CMK (cell line): ENCODE data around the gene SSH3.

ENCODE experiments used
- DNase-seq: peaks from one replicate; pipeline ENCODE4 v3.0.0-alpha.2; 2010; ENCODE audit warnings: low read depth

The SSH3 gene

DNA sequence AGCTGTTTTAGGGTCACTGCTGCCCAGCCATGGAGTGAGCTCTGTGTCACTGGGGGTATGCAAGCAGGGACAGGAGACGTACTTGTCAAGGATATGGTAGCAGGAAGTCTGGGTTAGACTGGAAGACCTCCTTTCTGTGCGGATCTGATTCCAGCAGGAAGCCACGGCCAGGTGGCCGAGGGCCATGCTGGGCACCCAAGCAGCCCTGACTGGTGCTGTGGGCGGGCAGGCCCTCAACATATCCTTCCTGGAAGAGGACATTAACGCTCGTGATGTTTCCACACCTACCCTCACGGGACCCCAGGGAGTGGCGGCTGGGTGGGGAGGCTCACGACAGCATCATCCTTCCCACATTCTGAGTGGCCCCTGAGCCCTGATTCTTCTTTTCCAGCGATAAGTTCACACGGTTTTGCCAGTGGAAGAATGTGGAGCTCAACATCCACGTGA, 23.0 kb upstream of the SSH3 start:
- no peak for DNase-seq

DNA sequence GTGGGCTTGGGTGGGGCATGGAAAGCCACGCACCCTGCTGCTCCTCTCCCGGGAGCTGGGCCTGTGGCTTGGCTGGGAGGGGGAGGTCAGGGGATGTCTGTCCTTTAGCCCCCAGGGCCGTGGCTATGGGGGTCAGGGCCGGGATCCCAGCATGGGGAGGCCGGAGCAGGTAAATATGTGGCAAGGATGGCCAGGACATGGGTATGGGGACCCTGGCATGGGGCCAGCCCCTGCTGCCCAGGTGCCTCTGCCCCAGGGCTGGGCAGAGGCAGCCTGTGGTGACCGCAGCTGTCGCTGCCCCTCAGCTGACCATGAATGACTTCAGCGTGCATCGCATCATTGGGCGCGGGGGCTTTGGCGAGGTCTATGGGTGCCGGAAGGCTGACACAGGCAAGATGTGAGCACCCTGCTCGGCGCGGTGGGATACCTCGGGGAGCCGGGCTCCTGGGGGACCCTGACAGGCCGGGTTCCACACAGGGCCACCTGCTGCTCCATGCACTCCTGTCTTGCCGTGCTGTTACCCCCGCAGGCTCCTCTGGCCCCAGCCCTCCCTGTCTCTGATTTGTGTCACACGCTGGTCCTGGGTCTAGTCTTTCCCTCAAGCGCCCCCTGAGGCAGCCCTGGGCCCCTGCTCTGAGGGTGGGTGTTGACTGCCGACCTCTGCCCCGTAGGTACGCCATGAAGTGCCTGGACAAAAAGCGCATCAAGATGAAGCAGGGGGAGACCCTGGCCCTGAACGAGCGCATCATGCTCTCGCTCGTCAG, 22.4 kb upstream of the SSH3 start:
- no peak for DNase-seq

- DNase-seq = no peak
Observed at GRCh38 chr11:67281552-67282150, 21.7 kb upstream of the SSH3 start.

DNA sequence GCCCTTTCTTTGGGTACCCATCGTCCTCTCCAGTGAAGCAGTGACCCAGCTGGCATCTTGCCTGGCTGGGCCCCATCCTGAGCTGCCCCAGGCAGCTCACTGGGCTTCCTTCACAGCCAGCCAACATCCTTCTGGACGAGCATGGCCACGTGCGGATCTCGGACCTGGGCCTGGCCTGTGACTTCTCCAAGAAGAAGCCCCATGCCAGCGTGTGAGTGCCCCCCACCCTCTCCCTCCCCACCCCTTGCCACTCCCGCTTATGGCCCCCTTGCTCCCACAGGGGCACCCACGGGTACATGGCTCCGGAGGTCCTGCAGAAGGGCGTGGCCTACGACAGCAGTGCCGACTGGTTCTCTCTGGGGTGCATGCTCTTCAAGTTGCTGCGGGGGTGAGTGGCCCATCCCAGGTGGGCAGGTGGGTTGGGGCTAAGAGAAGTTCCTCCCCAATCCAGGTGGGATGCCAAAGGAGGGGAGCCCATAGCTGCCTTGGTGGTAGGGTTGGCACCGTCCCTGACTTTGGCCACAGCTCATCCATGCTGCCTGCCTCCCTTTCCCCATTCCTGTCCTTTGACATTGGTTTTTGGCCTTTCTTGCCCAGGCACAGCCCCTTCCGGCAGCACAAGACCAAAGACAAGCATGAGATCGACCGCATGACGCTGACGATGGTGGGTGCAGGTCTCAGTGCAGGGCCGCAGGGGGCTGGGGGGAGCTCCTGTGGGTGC, 21.0 kb upstream of the SSH3 start:
- DNase-seq = no peak

DNA sequence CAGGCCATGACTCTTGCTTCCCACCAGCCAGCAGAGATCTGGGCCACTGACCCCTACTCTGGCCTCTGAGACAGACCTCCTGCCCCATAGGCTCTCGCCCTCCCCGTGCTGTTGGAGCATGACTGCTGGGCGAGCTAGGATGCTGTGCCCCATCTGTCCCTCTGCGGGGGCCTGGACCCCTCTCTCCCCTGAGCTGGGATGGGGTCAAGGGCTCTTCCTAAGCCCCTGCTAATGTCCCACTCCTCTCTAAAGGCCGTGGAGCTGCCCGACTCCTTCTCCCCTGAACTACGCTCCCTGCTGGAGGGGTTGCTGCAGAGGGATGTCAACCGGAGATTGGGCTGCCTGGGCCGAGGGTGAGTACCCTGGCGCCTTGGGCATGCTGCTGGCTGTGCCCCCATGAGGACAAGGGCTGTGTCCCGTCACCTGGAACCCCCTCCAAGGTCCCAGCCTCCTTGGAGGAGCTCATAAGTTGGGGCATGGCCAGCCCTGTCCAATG, 20.4 kb upstream of the SSH3 start:
- DNase-seq = no peak

DNA sequence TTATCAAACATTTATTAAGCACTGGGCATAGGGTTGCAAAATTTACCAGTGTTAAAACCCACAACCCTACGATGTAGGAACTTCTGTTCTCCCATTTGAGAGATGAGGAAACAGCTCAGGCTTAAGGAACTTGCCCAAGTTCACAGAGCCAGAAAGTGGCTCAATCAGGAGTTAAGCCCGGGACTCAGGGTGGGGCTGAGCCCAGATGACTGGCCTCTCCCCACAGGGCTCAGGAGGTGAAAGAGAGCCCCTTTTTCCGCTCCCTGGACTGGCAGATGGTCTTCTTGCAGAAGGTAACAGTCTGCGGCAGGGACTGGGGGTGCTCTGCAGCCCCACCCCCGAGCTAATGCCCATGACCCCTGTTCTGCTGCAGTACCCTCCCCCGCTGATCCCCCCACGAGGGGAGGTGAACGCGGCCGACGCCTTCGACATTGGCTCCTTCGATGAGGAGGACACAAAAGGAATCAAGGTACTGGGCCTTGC, 19.8 kb upstream of the SSH3 start:
- DNase-seq = no peak

DNA sequence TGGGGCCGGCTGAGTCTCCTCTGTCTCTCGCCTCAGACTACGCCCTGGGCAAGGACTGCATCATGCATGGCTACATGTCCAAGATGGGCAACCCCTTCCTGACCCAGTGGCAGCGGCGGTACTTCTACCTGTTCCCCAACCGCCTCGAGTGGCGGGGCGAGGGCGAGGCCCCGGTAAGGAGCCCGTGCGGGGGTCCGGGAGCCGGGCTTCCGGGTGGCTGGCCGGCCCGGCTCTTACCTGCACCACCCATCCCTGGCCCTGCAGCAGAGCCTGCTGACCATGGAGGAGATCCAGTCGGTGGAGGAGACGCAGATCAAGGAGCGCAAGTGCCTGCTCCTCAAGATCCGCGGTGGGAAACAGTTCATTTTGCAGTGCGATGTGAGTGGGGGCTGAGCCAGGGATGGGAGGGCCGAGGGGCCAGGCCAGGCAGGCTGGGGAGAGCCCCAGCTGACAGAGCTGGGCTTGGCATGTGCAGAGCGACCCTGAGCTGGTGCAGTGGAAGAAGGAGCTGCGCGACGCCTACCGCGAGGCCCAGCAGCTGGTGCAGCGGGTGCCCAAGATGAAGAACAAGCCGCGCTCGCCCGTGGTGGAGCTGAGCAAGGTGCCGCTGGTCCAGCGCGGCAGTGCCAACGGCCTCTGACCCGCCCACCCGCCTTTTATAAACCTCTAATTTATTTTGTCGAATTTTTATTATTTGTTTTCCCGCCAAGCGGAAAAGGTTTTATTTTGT, 18.4 kb upstream of the SSH3 start:
- no peak for DNase-seq

DNA sequence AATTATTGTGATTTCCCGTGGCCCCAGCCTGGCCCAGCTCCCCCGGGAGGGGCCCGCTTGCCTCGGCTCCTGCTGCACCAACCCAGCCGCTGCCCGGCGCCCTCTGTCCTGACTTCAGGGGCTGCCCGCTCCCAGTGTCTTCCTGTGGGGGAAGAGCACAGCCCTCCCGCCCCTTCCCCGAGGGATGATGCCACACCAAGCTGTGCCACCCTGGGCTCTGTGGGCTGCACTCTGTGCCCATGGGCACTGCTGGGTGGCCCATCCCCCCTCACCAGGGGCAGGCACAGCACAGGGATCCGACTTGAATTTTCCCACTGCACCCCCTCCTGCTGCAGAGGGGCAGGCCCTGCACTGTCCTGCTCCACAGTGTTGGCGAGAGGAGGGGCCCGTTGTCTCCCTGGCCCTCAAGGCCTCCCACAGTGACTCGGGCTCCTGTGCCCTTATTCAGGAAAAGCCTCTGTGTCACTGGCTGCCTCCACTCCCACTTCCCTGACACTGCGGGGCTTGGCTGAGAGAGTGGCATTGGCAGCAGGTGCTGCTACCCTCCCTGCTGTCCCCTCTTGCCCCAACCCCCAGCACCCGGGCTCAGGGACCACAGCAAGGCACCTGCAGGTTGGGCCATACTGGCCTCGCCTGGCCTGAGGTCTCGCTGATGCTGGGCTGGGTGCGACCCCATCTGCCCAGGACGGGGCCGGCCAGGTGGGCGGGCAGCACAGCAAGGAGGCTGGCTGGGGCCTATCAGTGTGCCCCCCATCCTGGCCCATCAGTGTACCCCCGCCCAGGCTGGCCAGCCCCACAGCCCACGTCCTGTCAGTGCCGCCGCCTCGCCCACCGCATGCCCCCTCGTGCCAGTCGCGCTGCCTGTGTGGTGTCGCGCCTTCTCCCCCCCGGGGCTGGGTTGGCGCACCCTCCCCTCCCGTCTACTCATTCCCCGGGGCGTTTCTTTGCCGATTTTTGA, 17.5 kb upstream of the SSH3 start:
- no peak for DNase-seq

GRCh38 chr11:67286621-67287333, 16.6 kb upstream of the SSH3 start:
- no peak for DNase-seq

DNA sequence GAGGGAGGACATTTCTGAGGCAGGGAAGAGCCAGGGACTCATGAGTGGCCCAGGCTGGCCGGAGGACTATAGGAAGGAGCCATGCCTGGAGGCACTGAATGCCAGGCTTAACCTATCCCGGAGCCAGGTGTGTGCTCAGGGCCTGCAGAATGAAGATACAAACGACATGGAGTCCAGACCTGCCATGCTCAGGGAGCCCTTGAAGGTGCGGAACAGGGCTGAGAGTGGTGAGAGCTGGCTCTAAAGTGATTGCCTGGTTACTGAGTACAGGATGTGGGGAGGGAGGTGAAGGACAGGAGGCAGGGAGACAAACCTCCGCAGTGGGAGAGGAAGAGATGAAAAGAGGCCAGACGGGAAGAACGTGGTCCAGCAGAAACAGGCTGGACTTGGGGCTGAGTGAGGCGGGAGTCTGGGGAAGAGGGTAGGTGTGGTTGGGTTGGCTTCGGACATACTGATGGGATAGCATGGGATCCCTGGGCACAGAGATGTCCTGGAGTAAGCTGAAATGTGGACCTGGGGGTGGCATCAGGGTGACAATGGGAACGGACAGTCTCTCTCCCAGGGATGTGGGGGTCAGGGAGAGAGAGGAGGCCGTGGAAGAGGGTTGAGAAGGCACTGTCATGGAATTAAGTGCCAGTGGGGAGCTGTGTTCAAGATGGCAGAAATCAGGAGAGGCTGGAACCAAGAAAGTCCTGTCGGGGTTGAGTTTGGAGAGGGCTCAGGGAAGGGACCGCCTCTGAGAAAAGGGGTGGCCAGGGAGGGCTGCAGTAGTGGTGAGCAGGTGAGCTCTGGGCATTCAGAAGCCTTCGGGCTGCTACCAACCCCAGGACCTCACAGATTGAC, 15.8 kb upstream of the SSH3 start:
- DNase-seq = no peak

DNA sequence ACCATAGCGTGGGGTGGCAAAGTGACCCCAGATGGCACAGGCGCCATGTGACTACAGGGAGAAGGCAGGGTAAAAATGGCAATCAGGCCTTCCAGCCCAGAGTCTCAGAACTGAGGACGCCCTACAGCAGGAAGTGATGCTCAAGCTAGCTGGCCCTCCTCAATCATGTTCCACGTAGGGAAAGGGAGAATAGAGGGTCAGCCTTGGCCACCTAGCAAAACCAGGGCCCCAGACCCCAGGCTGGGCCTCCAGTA, 15.2 kb upstream of the SSH3 start:
- no peak for DNase-seq

DNA sequence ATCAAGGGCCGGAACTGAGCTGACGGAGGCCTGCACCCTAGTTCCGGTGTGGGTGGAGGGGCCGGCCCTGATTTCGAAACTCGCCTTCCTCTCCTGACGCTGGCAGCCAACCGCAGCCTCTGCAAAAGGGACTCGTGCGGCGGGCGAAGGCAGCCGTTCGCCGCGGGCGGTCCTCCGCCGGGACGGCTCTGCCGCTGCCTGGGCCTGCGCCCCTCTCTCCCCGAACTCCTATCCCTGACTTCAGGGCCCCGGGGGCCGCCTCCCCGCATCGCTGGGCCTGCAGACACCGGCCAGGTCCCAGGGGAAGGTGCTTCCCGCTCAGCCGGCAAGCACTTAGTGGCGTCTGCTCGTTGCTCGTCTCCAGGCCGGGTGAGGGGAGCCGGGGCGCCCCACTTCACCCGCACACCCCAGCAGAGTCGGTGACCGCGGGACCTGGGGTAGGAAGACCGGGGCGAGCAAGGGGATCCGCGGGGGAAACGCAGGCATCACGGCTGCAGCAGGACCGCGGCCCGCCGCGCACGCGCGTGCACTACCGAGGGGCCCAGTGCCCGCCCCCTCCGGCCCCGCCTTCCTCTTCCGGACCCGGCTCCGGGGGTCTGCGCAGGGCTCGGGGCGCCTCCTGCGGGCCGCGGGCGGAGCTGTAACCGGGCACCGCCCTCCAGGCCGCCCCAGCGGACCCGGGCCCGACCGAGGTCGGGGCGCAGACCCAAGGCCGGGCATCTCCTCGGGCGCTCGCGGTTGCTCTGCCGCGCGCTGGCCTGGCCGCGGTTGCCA, 14.7 kb upstream of the SSH3 start:
- peak; percentile 90 for DNase-seq

- no peak for DNase-seq
Observed at GRCh38 chr11:67289226-67289650, 14.1 kb upstream of the SSH3 start, which contains the start of gene ANKRD13D. TSS of gene ANKRD13D (plus strand) at chr11:67289303. CDS start at chr11:67289461, 158 bp downstream.

DNA sequence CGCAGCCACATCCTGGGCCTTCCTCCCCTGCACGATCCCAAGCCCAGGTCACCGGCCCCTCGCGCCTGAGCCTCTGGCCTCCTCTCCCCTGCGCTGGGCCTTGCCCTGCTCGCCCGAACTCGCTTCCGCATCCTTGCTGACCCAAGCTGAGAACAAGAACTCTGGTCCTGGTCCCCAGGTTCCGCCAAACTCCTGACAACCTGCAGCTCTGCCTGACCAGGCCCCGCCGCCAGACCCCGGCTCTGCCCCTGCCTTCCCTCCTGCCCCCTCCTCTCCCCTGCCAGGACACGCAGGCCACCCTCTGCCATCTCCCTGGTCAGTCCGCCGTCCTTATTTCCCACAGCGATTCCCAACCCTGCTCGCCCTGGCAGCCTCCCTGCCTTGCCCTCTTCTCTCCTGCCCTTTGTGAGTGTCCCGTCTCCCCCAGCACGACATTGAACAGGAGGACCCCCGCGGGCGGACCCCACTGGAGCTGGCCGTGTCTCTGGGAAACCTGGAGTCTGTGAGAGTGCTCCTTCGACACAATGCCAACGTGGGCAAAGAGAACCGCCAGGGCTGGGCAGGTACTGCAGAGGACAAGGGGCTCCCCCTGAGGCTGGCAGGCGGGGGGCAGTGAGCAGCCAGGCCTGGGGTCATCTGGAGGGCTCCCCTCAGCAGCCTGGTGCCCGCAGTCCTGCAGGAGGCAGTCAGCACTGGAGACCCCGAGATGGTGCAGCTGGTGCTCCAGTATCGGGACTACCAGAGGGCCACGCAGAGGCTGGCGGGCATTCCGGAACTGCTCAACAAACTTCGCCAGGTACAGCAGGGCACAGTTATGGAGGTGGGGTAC, 13.5 kb upstream of the SSH3 start:
- no peak for DNase-seq

DNA sequence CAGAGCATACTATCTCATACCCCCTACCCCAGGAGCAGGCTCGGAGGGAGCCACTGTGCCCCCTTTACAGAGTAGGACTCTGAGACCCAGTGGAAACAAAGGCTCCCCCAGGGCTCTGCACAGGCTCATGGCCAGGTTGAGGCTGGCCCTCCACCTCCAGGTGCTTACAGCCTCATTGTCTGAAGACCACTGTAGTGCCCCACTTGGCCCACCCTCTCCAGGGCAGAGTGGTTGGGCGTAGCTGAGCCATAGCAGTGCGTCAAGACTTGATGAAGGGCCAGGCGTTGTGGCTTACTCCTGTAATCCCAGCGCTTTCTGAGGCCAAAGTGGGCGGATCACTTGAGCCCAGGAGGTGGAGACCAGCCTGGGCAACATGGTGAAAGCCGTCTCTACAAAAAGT, 12.5 kb upstream of the SSH3 start:
- no peak for DNase-seq

DNA sequence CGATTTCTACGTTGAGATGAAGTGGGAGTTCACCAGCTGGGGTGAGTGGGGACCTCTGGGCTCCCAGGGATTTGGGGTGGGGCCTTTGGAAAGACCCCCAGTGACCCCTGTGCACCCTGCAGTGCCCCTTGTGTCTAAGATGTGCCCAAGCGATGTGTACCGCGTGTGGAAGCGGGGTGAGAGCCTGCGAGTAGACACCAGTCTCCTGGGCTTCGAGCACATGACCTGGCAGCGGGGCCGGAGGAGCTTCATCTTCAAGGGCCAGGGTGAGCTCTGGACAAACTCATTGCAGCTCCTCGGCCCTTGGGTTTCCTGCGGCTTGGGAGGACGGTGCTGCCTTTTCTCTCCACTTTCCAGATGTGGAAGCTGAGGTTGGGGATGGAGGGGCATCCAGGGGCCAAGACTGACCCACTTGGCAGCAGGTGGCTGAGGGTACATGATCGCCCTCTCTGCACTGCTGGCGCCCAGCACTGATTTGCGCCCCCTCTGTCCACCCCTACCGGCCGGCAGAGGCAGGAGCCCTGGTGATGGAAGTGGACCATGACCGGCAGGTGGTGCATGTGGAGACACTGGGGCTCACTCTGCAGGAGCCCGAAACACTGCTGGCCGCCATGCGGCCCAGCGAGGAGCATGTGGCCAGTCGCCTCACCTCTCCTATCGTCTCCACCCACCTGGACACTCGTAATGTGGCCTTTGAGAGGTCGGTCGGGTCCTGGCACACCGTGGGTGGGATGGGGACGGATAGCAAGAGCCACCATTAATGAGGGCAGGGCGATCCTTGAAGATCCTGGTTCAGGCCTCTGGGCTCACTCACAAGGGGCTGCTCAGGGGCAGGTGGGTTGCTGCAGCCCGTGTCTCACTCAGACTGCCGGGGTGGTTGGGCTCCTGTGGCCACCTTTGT, 11.6 kb upstream of the SSH3 start:
- DNase-seq = no peak

GRCh38 chr11:67292671-67293070, 10.7 kb upstream of the SSH3 start:
- no peak for DNase-seq
